GM18873 (cell line): Measurements from ENCODE around the gene PDGFD.
A peak's percentile ranks its signal among the peaks of the same experiment; 100 is the strongest.

ENCODE experiments used
- ATAC-seq: cut with Tn5 transposase; IDR thresholded peaks from one replicate; pipeline ENCODE4 v1.9.1; 2021; ENCODE audit warnings: mild to moderate bottlenecking, moderate library complexity, moderate number of reproducible peaks; ENCODE audit not compliant: unreplicated experiment, low FRiP score

PDGFD gene

GRCh38 chr11:104146421-104146820 is 17.5 kb downstream of the PDGFD start:
- no peak for ATAC-seq

- ATAC-seq, result no peak
Measured at GRCh38 chr11:104145062-104145461, 18.9 kb downstream of the PDGFD start.

GRCh38 chr11:104142698-104143097 is 21.2 kb downstream of the PDGFD start:
- ATAC-seq, result no peak

- ATAC-seq, result no peak
Measured at GRCh38 chr11:104136861-104137260, 27.1 kb downstream of the PDGFD start.

- ATAC-seq, result no peak
Measured at GRCh38 chr11:104134745-104135144, 29.2 kb downstream of the PDGFD start.

- ATAC-seq, result no peak
Measured at GRCh38 chr11:104130161-104130560, 33.8 kb downstream of the PDGFD start.

- no peak for ATAC-seq
Measured at GRCh38 chr11:104129145-104129544, 34.8 kb downstream of the PDGFD start.

GRCh38 chr11:104127828-104128227 is 36.1 kb downstream of the PDGFD start:
- no peak for ATAC-seq

GRCh38 chr11:104126464-104126863 is 37.5 kb downstream of the PDGFD start:
- ATAC-seq, result no peak

- peak; percentile 87 for ATAC-seq
Measured at GRCh38 chr11:104124979-104125378, 39.0 kb downstream of the PDGFD start.

- ATAC-seq, result no peak
Measured at GRCh38 chr11:104122836-104123235, 41.1 kb downstream of the PDGFD start.

GRCh38 chr11:104122011-104122635 is 41.8 kb downstream of the PDGFD start:
- no peak for ATAC-seq

- no peak for ATAC-seq
Measured at GRCh38 chr11:104120493-104121137, 43.3 kb downstream of the PDGFD start.

- no peak for ATAC-seq
Measured at GRCh38 chr11:104118105-104118744, 45.7 kb downstream of the PDGFD start.

GRCh38 chr11:104113541-104113940 is 50.4 kb downstream of the PDGFD start:
- no peak for ATAC-seq

GRCh38 chr11:104106136-104106754 is 57.7 kb downstream of the PDGFD start:
- ATAC-seq, result no peak

- ATAC-seq, result no peak
Measured at GRCh38 chr11:104105155-104105554, 58.8 kb downstream of the PDGFD start.

- ATAC-seq, result no peak
Measured at GRCh38 chr11:104104664-104105063, 59.3 kb downstream of the PDGFD start.

- no peak for ATAC-seq
Measured at GRCh38 chr11:104104201-104104600, 59.7 kb downstream of the PDGFD start.

- no peak for ATAC-seq
Measured at GRCh38 chr11:104098555-104098954, 65.4 kb downstream of the PDGFD start.

- ATAC-seq, result no peak
Measured at GRCh38 chr11:104098132-104098531, 65.8 kb downstream of the PDGFD start.
